Parathyroid adenoma (tissue), 2 donors: Measurements from ENCODE around the gene CISD3.

Source experiments
- H2AFZ ChIP-seq: fragments of 300-600 bp; sonication (generic); one replicate; pipeline ENCODE4 v1.7.0; 2017; ENCODE audit warnings: antibody characterized with exemption, mild to moderate bottlenecking
- H3K27ac ChIP-seq: fragments of 300-600 bp; sonication (generic); one replicate; pipeline ENCODE4 v1.7.0; 2017
- H3K27me3 ChIP-seq: fragments of 300-600 bp; sonication (generic); one replicate; pipeline ENCODE4 v1.7.0; 2017; ENCODE audit warnings: low read length; ENCODE audit not compliant: control insufficient read depth, insufficient read depth
- H3K36me3 ChIP-seq: fragments of 300-600 bp; sonication (generic); one replicate; pipeline ENCODE4 v1.7.0; 2017; ENCODE audit warnings: low read length; ENCODE audit not compliant: control insufficient read depth, insufficient read depth
- H3K4me1 ChIP-seq: fragments of 300-600 bp; sonication (generic); one replicate; pipeline ENCODE4 v1.7.0; 2017; ENCODE audit warnings: control low read depth
- H3K4me2 ChIP-seq: fragments of 300-600 bp; sonication (generic); one replicate; pipeline ENCODE4 v1.7.0; 2017; ENCODE audit warnings: low read length
- H3K4me3 ChIP-seq: fragments of 300-600 bp; sonication (generic); one replicate; pipeline ENCODE4 v1.7.0; 2017; ENCODE audit warnings: low read depth, low read length
- H3K79me2 ChIP-seq: fragments of 300-600 bp; sonication (generic); one replicate; pipeline ENCODE4 v1.7.0; 2017; ENCODE audit warnings: control low read depth
- H3K9ac ChIP-seq: fragments of 300-600 bp; sonication (generic); one replicate; pipeline ENCODE4 v1.7.0; 2017; ENCODE audit warnings: mild to moderate bottlenecking
- H3K9me3 ChIP-seq: fragments of 300-600 bp; sonication (generic); one replicate; pipeline ENCODE4 v1.7.0; 2017; ENCODE audit warnings: low read length; ENCODE audit not compliant: control insufficient read depth
- TF ChIP-seq, protein P1 (sequence below): fragments of 300-600 bp; sonication (generic); IDR thresholded peaks from one replicate; pipeline ENCODE4 v1.7.0; 2017; ENCODE audit warnings: antibody characterized with exemption, mild to moderate bottlenecking
- donor health status: primary hyperparathyroidism.

The CISD3 gene

DNA sequence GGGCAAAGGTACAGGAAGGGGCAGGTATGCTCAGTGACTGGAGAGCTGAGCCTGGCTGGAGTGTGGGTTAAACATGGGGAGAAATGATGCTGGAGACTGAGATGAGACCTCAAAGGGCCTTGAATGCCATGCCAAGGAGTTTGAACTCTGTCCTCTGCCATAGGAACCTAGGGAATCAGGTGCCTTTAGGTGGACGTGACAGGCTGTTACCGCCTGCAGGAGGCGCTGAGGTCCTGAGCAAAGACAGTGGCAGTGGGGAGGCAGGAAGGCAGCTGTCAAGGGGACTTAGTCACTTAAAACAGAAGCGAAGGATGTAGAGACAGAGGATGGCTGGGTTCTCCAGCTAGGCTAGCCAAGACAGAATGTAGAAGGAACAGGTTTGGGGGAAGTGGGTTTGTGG lies 31.5 kb downstream of the CISD3 start:
- Histone ChIP-seq H3K27me3 (no peaks in the 10 kb centered on the region), H3K36me3 (no peaks in the 10 kb centered on the region), H3K79me2 (peaks cover 8% of the 10 kb centered on the region), H3K4me1 (no peaks in the 10 kb centered on the region), H3K4me3 (no peak overlapping the region), H3K27ac (no peak overlapping the region), H3K4me2 (no peak overlapping the region), H3K9ac (no peak overlapping the region), H3K9me3 (no peaks in the 10 kb centered on the region), H2AFZ (no peak overlapping the region)
- TF ChIP-seq, protein P1, sequence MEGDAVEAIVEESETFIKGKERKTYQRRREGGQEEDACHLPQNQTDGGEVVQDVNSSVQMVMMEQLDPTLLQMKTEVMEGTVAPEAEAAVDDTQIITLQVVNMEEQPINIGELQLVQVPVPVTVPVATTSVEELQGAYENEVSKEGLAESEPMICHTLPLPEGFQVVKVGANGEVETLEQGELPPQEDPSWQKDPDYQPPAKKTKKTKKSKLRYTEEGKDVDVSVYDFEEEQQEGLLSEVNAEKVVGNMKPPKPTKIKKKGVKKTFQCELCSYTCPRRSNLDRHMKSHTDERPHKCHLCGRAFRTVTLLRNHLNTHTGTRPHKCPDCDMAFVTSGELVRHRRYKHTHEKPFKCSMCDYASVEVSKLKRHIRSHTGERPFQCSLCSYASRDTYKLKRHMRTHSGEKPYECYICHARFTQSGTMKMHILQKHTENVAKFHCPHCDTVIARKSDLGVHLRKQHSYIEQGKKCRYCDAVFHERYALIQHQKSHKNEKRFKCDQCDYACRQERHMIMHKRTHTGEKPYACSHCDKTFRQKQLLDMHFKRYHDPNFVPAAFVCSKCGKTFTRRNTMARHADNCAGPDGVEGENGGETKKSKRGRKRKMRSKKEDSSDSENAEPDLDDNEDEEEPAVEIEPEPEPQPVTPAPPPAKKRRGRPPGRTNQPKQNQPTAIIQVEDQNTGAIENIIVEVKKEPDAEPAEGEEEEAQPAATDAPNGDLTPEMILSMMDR = no peak

DNA sequence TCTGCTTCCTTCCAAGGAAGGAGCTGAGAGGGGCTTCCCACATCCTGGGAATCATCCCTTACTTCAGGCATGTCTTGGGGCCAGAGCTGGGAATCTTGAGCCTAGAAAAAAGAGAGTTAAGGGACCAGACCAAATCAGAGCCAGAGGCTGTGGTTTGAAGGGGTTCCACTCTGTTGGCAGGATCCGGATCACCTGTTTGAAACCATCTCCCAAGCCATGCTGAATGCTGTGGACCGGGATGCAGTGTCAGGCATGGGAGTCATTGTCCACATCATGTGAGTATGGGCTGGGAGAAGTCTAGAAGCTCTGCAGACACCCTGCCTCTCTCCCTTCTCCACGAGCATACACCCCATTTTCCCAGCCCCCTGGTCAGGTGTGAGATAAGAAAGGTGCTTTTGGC lies 32.1 kb downstream of the CISD3 start:
- Histone ChIP-seq H3K4me1 (no peaks in the 10 kb centered on the region), H3K4me2 (no peak overlapping the region), H3K4me3 (no peak overlapping the region), H3K27ac (no peak overlapping the region), H2AFZ (no peak overlapping the region), H3K27me3 (no peaks in the 10 kb centered on the region), H3K79me2 (peaks cover 5% of the 10 kb centered on the region), H3K9ac (no peak overlapping the region), H3K9me3 (no peaks in the 10 kb centered on the region), H3K36me3 (no peaks in the 10 kb centered on the region)
- TF ChIP-seq, protein P1 = no peak

DNA sequence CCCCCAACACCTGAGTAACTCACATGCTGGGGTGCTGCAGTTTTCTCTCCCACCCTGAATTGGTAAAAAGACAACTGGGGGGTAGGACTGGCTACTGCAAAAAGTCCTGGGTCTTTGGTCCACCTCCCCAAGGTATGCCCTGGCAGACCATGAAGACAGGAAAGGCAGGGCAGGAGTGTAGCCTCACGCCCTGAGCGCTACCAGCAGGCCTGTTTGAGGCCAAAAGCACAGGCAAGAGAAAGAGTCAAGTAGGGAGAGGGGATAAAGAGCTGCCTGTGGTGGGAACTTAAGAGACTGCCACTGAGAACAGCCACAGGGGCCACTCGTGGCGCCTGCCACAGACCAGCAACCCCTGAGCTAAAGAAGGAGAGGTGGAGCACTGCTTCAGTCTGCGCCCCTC lies 36.2 kb downstream of the CISD3 start:
- Histone ChIP-seq H3K4me3 (no peak overlapping the region), H3K9me3 (no peaks in the 10 kb centered on the region), H3K9ac (no peak overlapping the region), H3K27me3 (no peaks in the 10 kb centered on the region), H3K36me3 (no peaks in the 10 kb centered on the region), H3K4me1 (no peaks in the 10 kb centered on the region), H3K4me2 (no peak overlapping the region), H3K27ac (no peak overlapping the region), H2AFZ (no peak overlapping the region), H3K79me2 (no peaks in the 10 kb centered on the region)
- TF ChIP-seq, protein P1 = no peak

DNA sequence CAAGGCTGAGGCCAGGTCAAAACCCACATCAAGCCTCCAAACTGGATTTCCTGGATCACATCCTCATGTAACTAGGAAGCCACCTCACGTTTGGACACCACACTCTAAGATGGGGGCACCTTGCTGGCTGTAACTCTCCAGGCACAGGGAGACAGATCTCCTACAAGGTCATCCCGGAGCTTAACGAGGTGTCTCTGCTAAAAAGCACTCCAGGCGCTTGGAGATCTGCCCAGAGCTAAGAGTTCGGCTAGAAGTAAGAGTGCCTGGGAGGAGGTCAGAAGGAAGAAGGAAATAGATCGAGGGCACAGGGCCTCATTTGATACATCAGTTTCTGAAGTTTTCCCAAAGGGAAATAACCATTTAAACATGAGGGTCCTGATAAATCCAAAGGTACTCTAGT lies 38.3 kb downstream of the CISD3 start:
- H3K27ac ChIP-seq = no peak overlapping the region
- no peaks in the 10 kb centered on the region for H3K36me3 ChIP-seq
- H3K4me2 ChIP-seq = peak overlapping the region; percentile 13

DNA sequence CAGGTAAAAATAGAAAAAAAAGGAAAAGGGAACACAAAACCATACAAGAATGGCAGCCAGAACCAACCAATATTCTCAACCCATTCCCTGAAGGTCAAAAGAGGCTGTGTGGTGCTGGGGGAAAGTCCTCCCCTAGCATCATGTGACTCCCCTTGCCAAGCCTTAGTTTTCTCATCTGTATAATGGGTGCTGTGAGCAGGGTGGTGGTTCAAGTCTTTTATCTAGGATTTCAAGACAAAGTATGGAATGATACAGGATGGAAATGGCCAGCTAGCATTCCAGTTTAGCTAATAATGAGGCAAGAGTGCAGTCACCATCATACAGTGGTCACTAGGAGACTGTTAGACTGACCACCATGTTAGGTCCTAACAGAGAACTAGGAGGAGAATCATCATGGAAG lies 43.1 kb downstream of the CISD3 start:
- TF ChIP-seq, protein P1 = no peak
- Histone ChIP-seq H2AFZ (no peak overlapping the region), H3K4me1 (no peaks in the 10 kb centered on the region), H3K36me3 (no peaks in the 10 kb centered on the region), H3K9ac (no peak overlapping the region), H3K27ac (no peak overlapping the region), H3K79me2 (no peaks in the 10 kb centered on the region), H3K4me3 (no peak overlapping the region), H3K9me3 (no peaks in the 10 kb centered on the region), H3K4me2 (no peak overlapping the region), H3K27me3 (no peaks in the 10 kb centered on the region)

More for the DNA sequence above, 38.3 kb downstream of the CISD3 start:
- Histone ChIP-seq H2AFZ (no peak overlapping the region), H3K9me3 (no peaks in the 10 kb centered on the region), H3K27me3 (no peaks in the 10 kb centered on the region), H3K4me3 (no peak overlapping the region), H3K9ac (no peak overlapping the region), H3K4me1 (no peaks in the 10 kb centered on the region), H3K79me2 (no peaks in the 10 kb centered on the region)
- TF ChIP-seq, protein P1 = no peak
